RWPE1 (cell line): Measurements from ENCODE around the gene UQCC2.

Experiments
- CTCF ChIA-PET: fragments of 350-600 bp; sonication (Branson Sonifier 250); formaldehyde crosslinking; extraction: SDS; loops from one replicate; lab custom pipeline; 2021; lab: Yijun Ruan, JAX
- POLR2A ChIA-PET: fragments of 400-600 bp; formaldehyde crosslinking; extraction: SDS; loops from one replicate; lab custom pipeline; 2020; ENCODE audit warnings: antibody characterized with exemption; ENCODE audit not compliant: low non-redundant PET; lab: Yijun Ruan, JAX
- DNase-seq: peaks from one replicate; pipeline ENCODE4 v3.0.0; 2012; ENCODE audit warnings: low spot score
- H3K27ac ChIP-seq: fragments of 450-650 bp; 2 replicates; pipeline ENCODE4 v1.5.1; 2017
- TF ChIP-seq, protein P1 (sequence below): fragments of 450-650 bp; conservative IDR thresholded peaks from 2 replicates; pipeline ENCODE4 v1.5.1; 2017; ENCODE audit warnings: low read depth, mild to moderate bottlenecking

Gene UQCC2

GRCh38 chr6:33691456-33692077 lies 19.9 kb downstream of the UQCC2 start:
- H3K27ac ChIP-seq: peak overlapping the region; percentile 96
- ChIA-PET POLR2A (no interaction called here), CTCF (interaction anchor here (0.6 kb wide), 1 partner anchor 10 kb away, joined by 5 read pairs; no protein-coding TSS in a partner anchor)
- TF ChIP-seq, protein P1, sequence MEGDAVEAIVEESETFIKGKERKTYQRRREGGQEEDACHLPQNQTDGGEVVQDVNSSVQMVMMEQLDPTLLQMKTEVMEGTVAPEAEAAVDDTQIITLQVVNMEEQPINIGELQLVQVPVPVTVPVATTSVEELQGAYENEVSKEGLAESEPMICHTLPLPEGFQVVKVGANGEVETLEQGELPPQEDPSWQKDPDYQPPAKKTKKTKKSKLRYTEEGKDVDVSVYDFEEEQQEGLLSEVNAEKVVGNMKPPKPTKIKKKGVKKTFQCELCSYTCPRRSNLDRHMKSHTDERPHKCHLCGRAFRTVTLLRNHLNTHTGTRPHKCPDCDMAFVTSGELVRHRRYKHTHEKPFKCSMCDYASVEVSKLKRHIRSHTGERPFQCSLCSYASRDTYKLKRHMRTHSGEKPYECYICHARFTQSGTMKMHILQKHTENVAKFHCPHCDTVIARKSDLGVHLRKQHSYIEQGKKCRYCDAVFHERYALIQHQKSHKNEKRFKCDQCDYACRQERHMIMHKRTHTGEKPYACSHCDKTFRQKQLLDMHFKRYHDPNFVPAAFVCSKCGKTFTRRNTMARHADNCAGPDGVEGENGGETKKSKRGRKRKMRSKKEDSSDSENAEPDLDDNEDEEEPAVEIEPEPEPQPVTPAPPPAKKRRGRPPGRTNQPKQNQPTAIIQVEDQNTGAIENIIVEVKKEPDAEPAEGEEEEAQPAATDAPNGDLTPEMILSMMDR: no peak
- DNase-seq: no peak

DNA sequence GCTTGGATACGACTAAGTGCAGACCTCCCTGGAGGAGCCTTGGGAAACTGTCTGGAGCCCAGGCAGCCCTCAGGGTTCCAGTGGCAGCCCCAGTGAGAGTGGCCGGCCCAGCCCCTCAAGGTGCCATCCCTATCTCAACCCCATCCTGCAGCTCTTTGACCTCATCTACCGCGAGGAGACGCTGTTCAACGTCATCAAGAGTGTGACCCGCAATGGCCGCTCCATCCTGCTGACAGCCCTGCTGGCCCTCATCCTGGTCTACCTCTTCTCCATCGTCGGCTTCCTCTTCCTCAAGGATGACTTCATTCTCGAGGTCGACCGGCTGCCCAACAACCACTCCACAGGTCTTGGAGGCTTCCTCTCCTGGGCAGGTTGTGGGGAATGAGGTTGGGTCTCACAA lies 20.7 kb downstream of the UQCC2 start:
- TF ChIP-seq, protein P1: no peak
- ChIA-PET POLR2A (no interaction called here), CTCF (interaction anchor here (0.6 to 0.9 kb wide), 2 partner anchors 11 to 81 kb away, joined by 3 to 5 read pairs; no protein-coding TSS in a partner anchor)

DNA sequence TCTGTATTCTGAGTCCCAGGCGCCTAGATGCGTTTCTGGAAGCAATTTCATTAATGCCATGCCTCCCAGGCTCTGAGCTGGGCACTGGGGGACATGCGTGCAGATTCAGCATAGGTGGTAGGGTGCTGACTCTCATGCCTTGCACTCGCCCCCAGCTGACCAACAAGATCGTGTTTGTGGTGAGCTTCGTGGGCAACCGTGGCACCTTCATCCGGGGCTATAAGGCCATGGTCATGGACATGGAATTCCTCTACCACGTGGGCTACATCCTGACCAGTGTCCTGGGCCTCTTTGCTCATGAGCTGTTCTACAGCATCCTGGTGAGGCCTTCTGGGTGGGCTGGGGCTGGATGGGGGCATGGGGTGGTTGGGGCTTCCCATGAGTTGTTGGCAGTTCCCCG lies 21.6 kb downstream of the UQCC2 start:
- ChIA-PET POLR2A (no interaction called here), CTCF (interaction anchor here (0.5 to 0.7 kb wide), 2 partner anchors 233 to 402 kb away, joined by 3 read pairs; no protein-coding TSS in a partner anchor)
- H3K27ac ChIP-seq: peak overlapping the region; percentile 96
- TF ChIP-seq, protein P1: no peak
- no peak for DNase-seq

More for the DNA sequence above, 20.7 kb downstream of the UQCC2 start:
- DNase-seq: no peak
- H3K27ac ChIP-seq: peak overlapping the region; percentile 96

DNA sequence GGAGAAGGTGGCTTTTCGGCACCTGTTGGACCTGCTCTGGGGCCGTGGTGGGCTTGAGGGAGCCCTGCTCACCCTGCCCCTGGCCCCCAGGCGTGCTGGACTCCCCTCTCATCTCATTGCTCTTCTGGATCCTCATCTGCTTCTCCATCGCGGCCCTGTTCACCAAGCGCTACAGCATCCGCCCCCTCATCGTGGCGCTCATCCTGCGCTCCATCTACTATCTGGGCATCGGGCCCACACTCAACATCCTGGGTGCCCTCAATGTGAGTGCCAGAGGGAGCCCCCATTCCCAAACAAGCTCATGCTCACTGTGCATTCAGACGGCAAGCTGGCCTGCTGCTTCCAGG lies 22.4 kb downstream of the UQCC2 start:
- POLR2A ChIA-PET: no interaction called here
- CTCF ChIA-PET: no interaction called here
- peak overlapping the region; percentile 96 for H3K27ac ChIP-seq
- TF ChIP-seq, protein P1: no peak
- DNase-seq: no peak

GRCh38 chr6:33688451-33689147 lies 22.9 kb downstream of the UQCC2 start:
- peak overlapping the region; percentile 96 for H3K27ac ChIP-seq
- ChIA-PET CTCF (no interaction called here), POLR2A (no interaction called here)
- DNase-seq: no peak
- TF ChIP-seq, protein P1: no peak

GRCh38 chr6:33688006-33688405 lies 23.5 kb downstream of the UQCC2 start:
- CTCF ChIA-PET: interaction anchor here (0.8 kb wide), 1 partner anchor 15 kb away, joined by 3 read pairs; no protein-coding TSS in a partner anchor
- H3K27ac ChIP-seq: peak overlapping the region; percentile 96
- TF ChIP-seq, protein P1: no peak
- POLR2A ChIA-PET: no interaction called here
- no peak for DNase-seq
